Common myeloid progenitor, CD34-positive (primary cell): ENCODE measurements around the gene VLDLR.

Source experiments
- CTCF ChIA-PET: fragments of 350-600 bp; sonication (Branson Sonifier 250); formaldehyde crosslinking; loops from one replicate; lab custom pipeline; 2021; ENCODE audit warnings: antibody characterized with exemption; lab: Charles Lee
- POLR2A ChIA-PET: fragments of 350-600 bp; sonication (Branson Sonifier 250); formaldehyde crosslinking; loops from one replicate; lab custom pipeline; 2021; ENCODE audit warnings: antibody characterized with exemption; lab: Charles Lee
- DNase-seq, 3 donors: peaks; one replicate each; pipeline versions ENCODE4 v3.0.0 to v3.0.0-alpha.2; 2013
- H3K27ac ChIP-seq, 2 experiments: 1 replicate in 1 of 2; 2 replicates in 1 of 2; pipeline ENCODE4 v1.7.0; 2013; ENCODE audit warnings: inconsistent platforms in 2 of 2, low read length in 2 of 2, mild to moderate bottlenecking in 2 of 2, low read depth in 1 of 2, moderate library complexity in 1 of 2; ENCODE audit not compliant: severe bottlenecking in 2 of 2, insufficient read depth in 1 of 2, poor library complexity in 1 of 2
- H3K27me3 ChIP-seq, 5 experiments: replicated peaks in 2 of 5; 1 replicate in 3 of 5; 2 replicates in 2 of 5; pipeline versions ENCODE4 v1.6.1 to v1.7.0; 2013; ENCODE audit warnings: low read length in 4 of 5, mild to moderate bottlenecking in 2 of 5, moderate library complexity in 2 of 5, inconsistent platforms in 1 of 5; ENCODE audit not compliant: insufficient read depth in 5 of 5, control insufficient read depth in 4 of 5
- H3K36me3 ChIP-seq, 4 experiments: 1 replicate in 2 of 4; 2 replicates in 2 of 4; pipeline versions ENCODE4 v1.6.1 to v1.7.0; 2013; ENCODE audit warnings: low read length in 3 of 4, control low read depth in 1 of 4, mild to moderate bottlenecking in 1 of 4; ENCODE audit not compliant: control insufficient read depth in 4 of 4, insufficient read depth in 4 of 4
- H3K4me1 ChIP-seq, 4 experiments: 1 replicate in 3 of 4; 2 replicates in 1 of 4; pipeline versions ENCODE4 v1.6.1 to v1.7.1; 2013; ENCODE audit warnings: low read length in 3 of 4, mild to moderate bottlenecking in 3 of 4, control low read depth in 1 of 4, inconsistent platforms in 1 of 4, moderate library complexity in 1 of 4; ENCODE audit not compliant: control insufficient read depth in 4 of 4, insufficient read depth in 4 of 4; ENCODE audit errors: control extremely low read depth in 1 of 4
- H3K4me3 ChIP-seq, 7 experiments: 1 replicate in 4 of 7; 2 replicates in 3 of 7; pipeline versions ENCODE4 v1.5.1 to v1.7.0; 2013; ENCODE audit warnings: mild to moderate bottlenecking in 7 of 7, low read length in 6 of 7, moderate library complexity in 6 of 7, inconsistent platforms in 2 of 7, low read depth in 2 of 7, control low read depth in 1 of 7; ENCODE audit not compliant: insufficient read depth in 4 of 7, control insufficient read depth in 1 of 7; ENCODE audit errors: extremely low read depth in 1 of 7
- H3K9me3 ChIP-seq, 5 experiments: 1 replicate in 4 of 5; 2 replicates in 1 of 5; pipeline versions ENCODE4 v1.6.1 to v1.7.1; 2013; ENCODE audit warnings: low read length in 4 of 5, mild to moderate bottlenecking in 2 of 5, inconsistent platforms in 1 of 5, low read depth in 1 of 5, moderate library complexity in 1 of 5; ENCODE audit not compliant: control insufficient read depth in 4 of 5, insufficient read depth in 2 of 5; ENCODE audit errors: control extremely low read depth in 1 of 5
- WGBS: methylation state at CpG from one replicate; pipeline ENCODE4 v1.1.5; 2013; ENCODE audit not compliant: insufficient coverage; 5-methylcytosine and 5-hydroxymethylcytosine counted together

The VLDLR gene

DNA sequence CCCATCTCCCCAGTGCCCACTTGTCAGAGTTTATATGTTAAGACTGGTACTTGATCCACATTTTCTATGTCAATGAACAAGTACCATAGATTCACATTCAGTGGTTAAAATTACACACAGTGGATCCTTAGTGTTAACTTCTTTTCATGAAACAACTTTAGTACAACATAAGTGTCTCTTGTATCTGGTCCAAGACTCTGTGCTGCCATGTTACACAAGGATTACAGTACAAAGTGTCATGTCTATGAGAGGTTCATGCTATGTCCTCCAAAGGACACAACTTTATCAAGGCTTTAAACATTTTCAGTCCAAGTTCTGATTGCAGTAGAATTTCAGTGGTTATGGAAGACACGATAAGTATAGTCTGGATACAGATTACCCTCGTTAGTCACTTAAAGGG lies 13.3 kb upstream of the VLDLR start:
- no peaks in the 10 kb centered on the region for H3K4me1 ChIP-seq
- POLR2A ChIA-PET = no interaction called here
- H3K9me3 ChIP-seq = no peaks in the 10 kb centered on the region
- 86% methylated on average over 2 of the region's 2 CpGs for WGBS
- peaks cover 0 to 3% (median 0%) of the 10 kb centered on the region in 5 experiments for H3K27me3 ChIP-seq
- CTCF ChIA-PET = no interaction called here
- H3K4me3 ChIP-seq = no peak overlapping the region
- DNase-seq = no peak
- no peaks in the 10 kb centered on the region for H3K36me3 ChIP-seq
- H3K27ac ChIP-seq = no peak overlapping the region

DNA sequence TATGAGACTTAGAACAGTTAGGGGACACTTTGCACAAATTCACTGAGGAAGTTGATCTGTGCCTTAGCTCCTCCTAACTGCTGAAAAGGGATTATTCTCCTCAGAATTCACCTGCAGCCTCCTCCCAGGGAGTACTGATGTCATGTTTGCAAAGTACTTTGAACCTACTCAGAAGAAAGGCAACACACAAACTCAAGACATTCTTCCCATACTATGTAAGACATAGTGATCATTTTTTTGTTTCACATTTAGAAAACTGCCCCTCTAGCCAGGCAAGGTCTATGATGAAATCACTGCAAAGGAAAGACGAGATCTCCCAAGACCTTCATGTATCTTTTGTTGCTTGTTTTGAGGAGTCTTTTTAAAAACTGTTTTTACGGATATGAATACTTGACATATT lies 10.6 kb upstream of the VLDLR start:
- Histone ChIP-seq H3K9me3 (no peaks in the 10 kb centered on the region), H3K27ac (no peak overlapping the region), H3K36me3 (no peaks in the 10 kb centered on the region), H3K4me1 (no peaks in the 10 kb centered on the region), H3K4me3 (no peak overlapping the region), H3K27me3 (peaks cover 0 to 3% (median 0%) of the 10 kb centered on the region in 5 experiments)
- CTCF ChIA-PET = interaction anchor here (1.4 kb wide), 1 partner anchor 12 kb away, joined by 3 read pairs; no protein-coding TSS in a partner anchor
- WGBS = 92% methylated on average over 2 of the region's 2 CpGs
- no peak for DNase-seq
- POLR2A ChIA-PET = no interaction called here

DNA sequence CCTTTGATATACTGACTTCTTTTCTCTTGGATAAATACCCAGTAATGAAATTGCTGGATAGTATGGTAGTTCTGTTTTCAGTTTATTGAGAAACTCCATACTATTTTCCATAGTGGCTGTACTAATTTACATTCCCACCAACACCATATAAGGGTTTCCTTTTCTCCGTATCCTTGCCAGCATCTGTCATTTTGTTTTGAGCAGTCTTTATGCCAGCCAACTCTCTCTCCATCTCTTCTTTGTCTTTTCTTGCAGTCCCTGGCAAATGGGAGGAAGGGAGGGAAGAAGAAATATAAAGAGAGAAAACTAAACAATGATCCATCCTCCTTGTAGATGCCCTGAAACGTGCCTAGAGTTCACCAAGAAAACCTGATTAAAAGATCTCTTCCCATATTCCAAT lies 9.6 kb upstream of the VLDLR start:
- Histone ChIP-seq H3K4me3 (no peak overlapping the region), H3K9me3 (no peaks in the 10 kb centered on the region), H3K36me3 (no peaks in the 10 kb centered on the region), H3K4me1 (no peaks in the 10 kb centered on the region), H3K27me3 (peaks cover 0 to 3% (median 0%) of the 10 kb centered on the region in 5 experiments), H3K27ac (no peak overlapping the region)
- no peak for DNase-seq
- CTCF ChIA-PET = interaction anchor here (0.6 to 1.4 kb wide), 2 partner anchors 11 to 761 kb away, joined by 3 read pairs; no protein-coding TSS in a partner anchor
- WGBS = no CpG with 5 or more reads among the region's 2 CpGs
- POLR2A ChIA-PET = no interaction called here

DNA sequence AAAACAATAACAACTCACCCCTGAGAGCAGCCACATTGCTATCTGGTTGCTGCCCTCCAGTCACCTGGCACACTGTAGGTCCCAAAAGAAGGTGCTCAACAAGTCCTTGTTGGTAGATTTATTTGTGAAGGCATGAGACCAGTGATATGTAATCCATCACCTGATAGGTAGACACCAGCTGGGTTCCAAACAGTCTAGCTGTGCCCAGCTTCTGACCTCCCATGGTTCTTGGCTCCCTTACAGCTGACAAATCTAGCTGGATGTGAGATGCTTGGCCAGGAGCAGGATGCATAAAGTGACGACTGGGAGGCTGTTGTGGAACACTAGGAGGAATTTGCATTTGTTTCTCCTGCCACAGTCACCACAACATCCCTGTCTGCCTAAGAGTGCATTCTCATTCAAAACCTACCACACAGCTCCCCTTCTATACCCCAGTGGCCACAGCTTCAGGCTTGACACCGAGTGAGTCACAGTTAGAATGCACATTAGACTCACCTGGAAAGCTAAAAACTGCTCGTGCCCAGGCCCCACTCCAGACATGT lies 7.8 kb upstream of the VLDLR start:
- Histone ChIP-seq H3K4me3 (no peak overlapping the region), H3K9me3 (no peaks in the 10 kb centered on the region), H3K27ac (no peak overlapping the region), H3K36me3 (no peaks in the 10 kb centered on the region), H3K4me1 (no peaks in the 10 kb centered on the region), H3K27me3 (peaks cover 0 to 5% (median 3%) of the 10 kb centered on the region in 5 experiments)
- WGBS = no CpG with 5 or more reads among the region's 3 CpGs
- no peak for DNase-seq
- ChIA-PET CTCF (no interaction called here), POLR2A (interaction anchor here (0.5 kb wide), 1 partner anchor 122 kb away, joined by 3 read pairs; no protein-coding TSS in a partner anchor)

DNA sequence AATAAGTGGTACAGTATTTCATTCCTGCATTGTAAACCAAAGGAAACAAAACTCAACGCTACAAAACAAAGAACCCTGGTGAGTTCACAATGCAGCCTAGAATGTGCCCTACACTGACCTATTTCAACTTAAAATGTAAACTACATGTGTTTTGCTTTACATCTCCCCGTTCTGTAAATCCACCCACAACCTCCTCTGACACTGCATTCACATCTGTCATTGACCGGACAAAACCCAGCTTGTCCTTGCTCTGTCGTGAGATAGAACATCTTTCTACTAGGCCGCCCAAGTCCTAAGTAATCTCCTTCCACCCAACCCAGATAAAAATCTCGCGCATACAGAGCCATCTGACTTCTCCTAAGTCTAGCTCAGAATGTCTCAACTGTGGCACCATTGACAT lies 6.1 kb upstream of the VLDLR start:
- Histone ChIP-seq H3K36me3 (no peaks in the 10 kb centered on the region), H3K4me3 (no peak overlapping the region), H3K27me3 (peaks cover 6 to 22% (median 12%) of the 10 kb centered on the region in 5 experiments), H3K4me1 (no peaks in the 10 kb centered on the region), H3K27ac (no peak overlapping the region), H3K9me3 (no peaks in the 10 kb centered on the region)
- no peak for DNase-seq
- 95% methylated on average over 4 of the region's 7 CpGs for WGBS
- POLR2A ChIA-PET = no interaction called here
- CTCF ChIA-PET = no interaction called here

DNA sequence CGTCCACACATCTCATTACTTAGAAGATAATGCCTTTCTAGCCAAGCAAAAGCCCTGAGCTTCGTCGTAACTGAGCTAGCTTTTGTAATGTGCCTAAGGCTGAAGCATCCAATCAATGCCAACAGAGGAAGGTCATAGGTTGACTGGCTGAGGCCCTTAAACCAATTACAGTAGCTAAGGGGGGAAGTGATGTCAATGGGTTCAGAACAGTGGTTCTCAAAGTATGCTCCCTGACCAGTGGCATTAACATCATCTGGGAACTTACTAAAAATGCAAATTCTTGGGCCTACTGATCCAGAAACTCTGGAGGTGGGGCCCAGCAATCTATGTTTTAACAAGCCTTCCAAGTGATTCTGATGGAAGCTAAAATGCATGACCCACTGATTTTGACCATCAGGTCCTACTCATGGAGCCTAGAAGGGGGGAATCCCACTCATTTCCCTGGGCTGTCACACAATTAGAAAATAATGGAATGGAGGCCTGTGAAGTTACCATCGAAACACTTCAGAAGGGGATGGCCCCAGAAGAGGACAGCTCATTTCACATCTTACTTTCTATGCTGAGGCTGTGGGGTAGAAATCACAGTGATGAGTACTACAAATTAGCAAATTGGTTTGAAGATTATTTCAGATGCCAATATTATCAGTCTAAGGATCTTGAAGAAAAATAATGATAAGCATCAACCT lies 4.8 kb upstream of the VLDLR start:
- no peaks in the 10 kb centered on the region for H3K9me3 ChIP-seq
- H3K27ac ChIP-seq = no peak overlapping the region
- ChIA-PET POLR2A (no interaction called here), CTCF (no interaction called here)
- 94% methylated on average over 3 of the region's 4 CpGs for WGBS
- H3K4me1 ChIP-seq = peaks cover 0 to 9% (median 4%) of the 10 kb centered on the region in 4 experiments
- DNase-seq = no peak
- H3K4me3 ChIP-seq = no peak overlapping the region
- peaks cover 8 to 30% (median 16%) of the 10 kb centered on the region in 5 experiments for H3K27me3 ChIP-seq
- no peaks in the 10 kb centered on the region for H3K36me3 ChIP-seq

DNA sequence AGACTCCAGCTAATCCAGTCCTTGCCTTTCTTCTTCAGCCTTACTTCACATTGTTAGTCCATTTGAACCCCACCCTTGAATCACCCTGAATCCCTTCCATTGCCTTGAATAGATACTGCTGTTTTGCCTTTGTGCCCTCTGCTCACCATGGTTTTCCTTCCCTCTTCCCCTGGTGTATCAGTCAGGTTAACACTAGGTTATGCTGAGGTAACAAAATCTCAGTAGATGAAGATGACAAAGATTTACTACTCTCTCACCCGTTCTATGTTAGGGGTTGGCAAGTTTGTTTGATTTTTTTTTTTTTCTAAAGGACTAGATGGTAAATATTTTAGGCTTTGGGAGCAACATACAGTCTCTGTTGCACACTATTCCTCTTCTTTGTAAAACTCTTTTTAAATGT lies 3.3 kb upstream of the VLDLR start:
- H3K4me1 ChIP-seq = peaks cover 3 to 22% (median 16%) of the 10 kb centered on the region in 4 experiments
- no CpG with 5 or more reads among the region's 1 CpG for WGBS
- no peaks in the 10 kb centered on the region for H3K36me3 ChIP-seq
- H3K27ac ChIP-seq = no peak overlapping the region
- ChIA-PET POLR2A (no interaction called here), CTCF (no interaction called here)
- H3K9me3 ChIP-seq = no peaks in the 10 kb centered on the region
- DNase-seq = no peak
- peaks cover 8 to 42% (median 19%) of the 10 kb centered on the region in 5 experiments for H3K27me3 ChIP-seq
- no peak overlapping the region for H3K4me3 ChIP-seq
